ENCODE results near the gene GRID1. TPM values are rescaled to one million over a fixed set of nuclear protein-coding genes. Genes with fewer than 3 reads are reported as not detected.

Gene GRID1
- total RNA-seq, 1 donor from 2014 or later: under 0.01 TPM

DNA sequence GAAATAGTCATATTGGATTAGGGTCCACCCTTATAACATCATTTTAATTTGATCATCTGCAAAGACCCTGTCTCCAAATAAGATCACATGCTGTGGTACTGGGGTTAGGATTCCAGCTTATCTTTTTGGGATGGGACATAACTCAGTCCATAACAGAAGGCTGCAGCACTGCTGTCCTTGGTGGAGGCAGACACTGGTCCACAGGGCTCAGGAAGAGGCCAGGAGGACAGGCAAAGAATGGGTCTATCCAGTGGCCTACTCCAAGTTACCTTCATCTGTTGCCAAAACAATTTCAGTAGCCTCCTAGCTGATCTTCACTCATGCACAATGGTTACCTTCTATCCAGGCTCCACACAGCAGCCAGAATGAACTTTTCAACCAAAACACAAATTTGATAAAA lies 387.0 kb downstream of the GRID1 start:
- TF ChIP-seq, protein P1, sequence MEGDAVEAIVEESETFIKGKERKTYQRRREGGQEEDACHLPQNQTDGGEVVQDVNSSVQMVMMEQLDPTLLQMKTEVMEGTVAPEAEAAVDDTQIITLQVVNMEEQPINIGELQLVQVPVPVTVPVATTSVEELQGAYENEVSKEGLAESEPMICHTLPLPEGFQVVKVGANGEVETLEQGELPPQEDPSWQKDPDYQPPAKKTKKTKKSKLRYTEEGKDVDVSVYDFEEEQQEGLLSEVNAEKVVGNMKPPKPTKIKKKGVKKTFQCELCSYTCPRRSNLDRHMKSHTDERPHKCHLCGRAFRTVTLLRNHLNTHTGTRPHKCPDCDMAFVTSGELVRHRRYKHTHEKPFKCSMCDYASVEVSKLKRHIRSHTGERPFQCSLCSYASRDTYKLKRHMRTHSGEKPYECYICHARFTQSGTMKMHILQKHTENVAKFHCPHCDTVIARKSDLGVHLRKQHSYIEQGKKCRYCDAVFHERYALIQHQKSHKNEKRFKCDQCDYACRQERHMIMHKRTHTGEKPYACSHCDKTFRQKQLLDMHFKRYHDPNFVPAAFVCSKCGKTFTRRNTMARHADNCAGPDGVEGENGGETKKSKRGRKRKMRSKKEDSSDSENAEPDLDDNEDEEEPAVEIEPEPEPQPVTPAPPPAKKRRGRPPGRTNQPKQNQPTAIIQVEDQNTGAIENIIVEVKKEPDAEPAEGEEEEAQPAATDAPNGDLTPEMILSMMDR (IDR thresholded peaks at IDR 0.05; ENCODE audit: insufficient read depth, low read length, severe bottlenecking): no peak
- DNase-seq (ENCODE audit: low read depth): no peak
- Histone ChIP-seq H3K36me3 (ENCODE audit: control insufficient read depth, insufficient read depth, low read length) (no peaks in the 10 kb centered on the region), H3K4me3 (ENCODE audit: low read depth, low read length) (no peak overlapping the region), H3K27me3 (ENCODE audit: control insufficient read depth, insufficient read depth, low read length) (no peaks in the 10 kb centered on the region)
- FAIRE-seq: peak; percentile 75

DNA sequence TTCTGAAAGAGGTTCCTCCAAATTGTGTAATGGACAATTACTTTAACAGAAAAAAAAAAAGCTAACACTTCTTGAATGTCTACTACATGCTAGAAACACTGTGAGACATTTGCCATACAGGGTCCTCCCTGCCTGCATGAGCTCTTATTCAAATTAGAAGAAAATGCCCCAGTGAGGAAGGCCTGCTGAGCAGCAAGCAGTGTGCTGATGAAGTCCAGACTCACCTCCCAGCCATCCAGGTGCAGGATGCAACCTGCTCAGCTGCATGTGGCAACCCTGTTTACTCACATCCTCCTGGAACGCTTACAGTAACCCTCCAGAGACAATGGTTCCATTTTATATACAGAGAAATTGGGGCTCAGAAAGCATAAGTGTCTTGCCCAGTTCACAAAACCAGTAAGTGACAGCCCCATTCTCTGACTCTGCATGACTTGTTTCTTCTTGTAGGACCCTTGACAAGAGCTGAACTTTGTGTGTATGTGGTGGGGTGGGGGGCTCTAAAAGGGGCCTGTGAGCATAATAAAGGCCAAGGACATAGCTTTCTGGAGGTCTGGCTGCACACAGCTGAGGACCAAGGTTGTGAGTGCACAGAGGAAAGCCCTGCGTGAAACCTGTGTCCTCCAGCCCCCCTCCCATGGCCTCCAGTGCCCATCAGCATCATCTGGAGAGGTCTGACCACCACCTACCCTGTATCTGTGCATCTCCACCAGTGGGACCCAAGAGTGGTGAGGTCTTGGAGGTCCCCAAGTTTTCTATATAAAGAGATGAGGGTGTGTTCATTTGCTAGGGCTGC lies 387.8 kb downstream of the GRID1 start:
- H3K36me3 ChIP-seq (ENCODE audit: control insufficient read depth, insufficient read depth, low read length): no peaks in the 10 kb centered on the region
- H3K27me3 ChIP-seq (ENCODE audit: control insufficient read depth, insufficient read depth, low read length): no peaks in the 10 kb centered on the region
- no peak overlapping the region for H3K4me3 ChIP-seq (ENCODE audit: low read depth, low read length)
- peak; percentile 95 for DNase-seq (ENCODE audit: low read depth)
- no peak for FAIRE-seq
- TF ChIP-seq, protein P1 (IDR thresholded peaks at IDR 0.05; ENCODE audit: insufficient read depth, low read length, severe bottlenecking): no peak

DNA sequence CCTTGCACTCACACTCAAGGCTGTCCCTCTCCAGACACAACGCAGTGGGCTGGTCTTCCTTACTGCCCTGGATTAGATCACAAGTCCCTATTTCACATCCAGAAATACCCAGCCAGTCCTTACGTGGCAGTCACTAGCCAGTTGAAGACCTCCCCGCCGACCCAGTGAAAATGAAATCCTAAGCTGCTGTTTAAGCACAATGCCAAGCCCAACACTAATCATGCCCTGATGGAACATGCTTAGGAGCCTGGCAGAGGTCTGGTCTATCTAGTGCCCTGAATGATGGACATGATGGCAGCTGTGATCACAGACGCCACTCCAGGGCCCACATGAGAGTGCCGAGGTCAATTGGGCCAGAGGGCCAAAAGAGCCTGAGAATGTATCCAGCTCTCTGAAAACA lies 389.0 kb downstream of the GRID1 start:
- no peaks in the 10 kb centered on the region for H3K27me3 ChIP-seq (ENCODE audit: control insufficient read depth, insufficient read depth, low read length)
- TF ChIP-seq, protein P1 (IDR thresholded peaks at IDR 0.05; ENCODE audit: insufficient read depth, low read length, severe bottlenecking): no peak
- FAIRE-seq: no peak
- H3K36me3 ChIP-seq (ENCODE audit: control insufficient read depth, insufficient read depth, low read length): no peaks in the 10 kb centered on the region
- H3K4me3 ChIP-seq (ENCODE audit: low read depth, low read length): no peak overlapping the region
- DNase-seq (ENCODE audit: low read depth): no peak

DNA sequence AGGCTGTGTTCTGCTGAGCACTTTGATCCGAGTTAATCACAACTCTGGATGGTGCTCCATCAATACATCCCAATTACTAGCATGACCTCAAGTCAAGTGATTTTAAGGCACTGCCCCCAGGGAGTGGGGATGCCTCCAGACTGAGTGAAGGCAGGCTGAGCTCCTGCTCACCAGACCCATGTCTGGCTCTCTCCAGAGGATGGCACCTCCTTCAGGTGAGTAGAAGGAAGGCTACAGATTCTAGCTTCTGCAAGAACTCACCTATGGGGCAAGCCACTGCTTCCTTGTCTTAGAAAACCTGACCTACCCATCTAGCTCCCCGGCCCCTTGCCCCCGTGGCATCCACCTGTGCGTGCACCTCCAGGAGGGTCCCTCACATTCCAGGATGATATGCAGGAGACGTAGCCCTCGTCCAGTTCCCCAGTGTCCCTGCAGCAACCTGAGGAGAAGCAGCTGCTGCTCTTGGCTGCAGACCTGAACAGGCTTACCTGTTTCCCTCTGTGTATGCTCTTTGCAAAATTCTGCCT lies 390.3 kb downstream of the GRID1 start:
- H3K27me3 ChIP-seq (ENCODE audit: control insufficient read depth, insufficient read depth, low read length): no peaks in the 10 kb centered on the region
- no peaks in the 10 kb centered on the region for H3K36me3 ChIP-seq (ENCODE audit: control insufficient read depth, insufficient read depth, low read length)
- no peak for DNase-seq (ENCODE audit: low read depth)
- TF ChIP-seq, protein P1 (IDR thresholded peaks at IDR 0.05; ENCODE audit: insufficient read depth, low read length, severe bottlenecking): no peak
- no peak for FAIRE-seq
- no peak overlapping the region for H3K4me3 ChIP-seq (ENCODE audit: low read depth, low read length)

DNA sequence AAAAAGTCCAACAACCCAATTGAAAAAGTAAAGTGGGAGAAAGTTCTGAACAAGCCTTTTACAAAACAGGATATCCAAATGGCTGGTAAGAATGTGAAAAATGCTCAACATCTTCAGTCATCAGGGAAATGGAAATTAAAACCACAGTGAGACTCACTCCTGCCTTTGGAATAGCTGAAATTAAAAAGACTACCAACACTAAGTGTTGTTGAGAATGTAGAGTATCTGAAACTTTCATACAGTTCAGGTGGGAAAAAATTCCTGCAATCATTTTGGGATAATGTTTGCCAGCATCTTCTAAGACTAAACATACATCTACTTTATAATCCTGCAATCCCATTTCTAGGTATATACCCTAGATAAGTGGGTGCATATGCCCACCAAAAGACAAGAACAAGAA lies 395.1 kb downstream of the GRID1 start:
- no peak for FAIRE-seq
- TF ChIP-seq, protein P1 (IDR thresholded peaks at IDR 0.05; ENCODE audit: insufficient read depth, low read length, severe bottlenecking): no peak
- Histone ChIP-seq H3K4me3 (ENCODE audit: low read depth, low read length) (no peak overlapping the region), H3K27me3 (ENCODE audit: control insufficient read depth, insufficient read depth, low read length) (no peaks in the 10 kb centered on the region), H3K36me3 (ENCODE audit: control insufficient read depth, insufficient read depth, low read length) (no peaks in the 10 kb centered on the region)
- DNase-seq (ENCODE audit: low read depth): no peak

Data from bronchial epithelial cell (primary cell).